ENCODE results near the gene BPIFB4. TPM values are rescaled to one million over a fixed set of nuclear protein-coding genes. Genes with fewer than 3 reads are reported as not detected.
"Not testable (repeated sequence)": the region's sequence is repeated elsewhere in the genome, so short reads cannot be mapped to it uniquely, and the experiment has no call there.

BPIFB4 gene
- total and polyA plus RNA-seq, 4 donors = 0.25 TPM; not detected in 3

GRCh38 chr20:33105316-33105924 lies 26.0 kb downstream of the BPIFB4 start:
- Histone ChIP-seq H3K4me3 (no peak overlapping the region), H3K27me3 (ENCODE audit: control insufficient read depth in 3 of 3, insufficient read depth in 3 of 3, low read length in 2 of 3) (peaks cover 0 to 2% (median 0%) of the 10 kb centered on the region in 3 donors), H3K9me3 (ENCODE audit: control insufficient read depth in 4 of 4, insufficient read depth in 3 of 4, low read length in 3 of 4) (peaks cover 0 to 3% (median 0%) of the 10 kb centered on the region in 4 donors), H3K4me1 (ENCODE audit: control insufficient read depth in 5 of 5, insufficient read depth in 5 of 5, low read length in 5 of 5) (no peaks in the 10 kb centered on the region), H3K27ac (ENCODE audit: low read depth in 1 of 2, low read length in 1 of 2) (no peak overlapping the region), H3K9ac (ENCODE audit: insufficient read depth in 1 of 2, low read length in 2 of 2) (no peak overlapping the region), H3K36me3 (ENCODE audit: control insufficient read depth in 4 of 4, insufficient read depth in 4 of 4, low read length in 4 of 4) (no peaks in the 10 kb centered on the region)
- ATAC-seq (ENCODE audit: insufficient read depth, low FRiP score) (no peak), DNase-seq (no peak)
- TF ChIP-seq CTCF (IDR thresholded peaks at IDR 0.05; ENCODE audit: control extremely low read depth, extremely low read depth) = no peak
- 78 to 87% methylated on average over 8 of the region's 8 CpGs for WGBS, 2 donors

DNA sequence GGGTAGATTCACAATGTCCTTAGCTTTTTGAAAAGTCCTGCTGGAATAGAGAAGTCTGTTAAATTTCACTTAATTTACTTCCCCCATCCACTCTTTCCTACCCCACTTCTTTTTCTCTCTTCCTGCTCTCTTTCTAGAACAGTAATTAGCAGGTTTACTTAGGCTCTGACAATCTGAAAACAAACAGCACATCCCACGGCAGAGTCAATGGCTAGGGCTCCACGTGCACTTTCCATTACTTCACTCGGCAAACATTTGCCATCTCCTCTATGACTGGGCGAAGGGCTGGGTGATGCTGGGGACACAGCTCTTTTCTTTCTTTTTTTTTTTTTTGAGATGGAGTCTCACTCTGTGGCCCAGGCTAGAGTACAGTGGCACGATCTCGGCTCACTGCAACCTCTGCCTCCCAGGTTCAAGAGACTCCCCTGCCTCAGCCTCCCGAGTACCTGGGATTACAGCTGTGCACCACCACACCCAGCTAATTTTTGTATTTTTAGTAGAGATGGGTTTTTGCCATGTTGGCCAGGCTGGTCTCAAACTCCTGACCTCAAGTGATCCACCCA lies 26.7 kb downstream of the BPIFB4 start:
- not testable (repeated sequence) for H3K9me3 ChIP-seq (ENCODE audit: control insufficient read depth in 4 of 4, insufficient read depth in 3 of 4, low read length in 3 of 4); H3K4me1 ChIP-seq (ENCODE audit: control insufficient read depth in 5 of 5, insufficient read depth in 5 of 5, low read length in 5 of 5); H3K27ac ChIP-seq (ENCODE audit: low read depth in 1 of 2, low read length in 1 of 2); H3K36me3 ChIP-seq (ENCODE audit: control insufficient read depth in 4 of 4, insufficient read depth in 4 of 4, low read length in 4 of 4); H3K4me3 ChIP-seq; H3K9ac ChIP-seq (ENCODE audit: insufficient read depth in 1 of 2, low read length in 2 of 2); H3K27me3 ChIP-seq (ENCODE audit: control insufficient read depth in 3 of 3, insufficient read depth in 3 of 3, low read length in 2 of 3)
- ATAC-seq (ENCODE audit: insufficient read depth, low FRiP score) = peak; percentile 41
- 72 to 74% methylated on average over 7 of the region's 7 CpGs for WGBS, 2 donors
- DNase-seq = peak in 1 of 3 donors; percentile 14

DNA sequence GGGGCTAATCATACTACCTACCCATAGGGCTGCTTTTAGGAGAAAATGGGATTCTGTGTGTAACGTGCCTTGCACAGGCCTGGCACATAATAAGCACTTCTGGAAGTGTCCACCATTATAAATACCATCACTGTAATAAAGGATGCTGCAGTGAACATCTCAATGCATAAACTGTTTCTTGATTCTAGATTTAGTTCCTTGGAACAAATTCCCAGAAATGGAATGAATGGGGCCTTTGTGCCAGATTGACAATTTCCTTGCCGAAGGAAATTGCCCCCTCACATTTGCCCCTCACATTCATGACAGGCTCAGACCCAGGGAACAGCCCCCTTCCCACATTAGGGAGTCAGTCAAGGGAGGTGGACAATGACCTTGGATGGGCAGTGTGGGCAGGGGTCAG lies 29.2 kb downstream of the BPIFB4 start:
- no peak for TF ChIP-seq CTCF (IDR thresholded peaks at IDR 0.05; ENCODE audit: control extremely low read depth, extremely low read depth)
- Histone ChIP-seq H3K4me1 (ENCODE audit: control insufficient read depth in 5 of 5, insufficient read depth in 5 of 5, low read length in 5 of 5) (no peaks in the 10 kb centered on the region), H3K27ac (ENCODE audit: low read depth in 1 of 2, low read length in 1 of 2) (no peak overlapping the region), H3K9ac (ENCODE audit: insufficient read depth in 1 of 2, low read length in 2 of 2) (no peak overlapping the region), H3K36me3 (ENCODE audit: control insufficient read depth in 4 of 4, insufficient read depth in 4 of 4, low read length in 4 of 4) (no peaks in the 10 kb centered on the region), H3K9me3 (ENCODE audit: control insufficient read depth in 4 of 4, insufficient read depth in 3 of 4, low read length in 3 of 4) (peaks cover 0 to 3% (median 0%) of the 10 kb centered on the region in 4 donors), H3K4me3 (no peak overlapping the region), H3K27me3 (ENCODE audit: control insufficient read depth in 3 of 3, insufficient read depth in 3 of 3, low read length in 2 of 3) (peaks cover 0 to 2% (median 0%) of the 10 kb centered on the region in 3 donors)
- no peak for DNase-seq
- WGBS, 2 donors = 76 to 81% methylated on average over 2 of the region's 2 CpGs
- ATAC-seq (ENCODE audit: insufficient read depth, low FRiP score) = no peak

DNA sequence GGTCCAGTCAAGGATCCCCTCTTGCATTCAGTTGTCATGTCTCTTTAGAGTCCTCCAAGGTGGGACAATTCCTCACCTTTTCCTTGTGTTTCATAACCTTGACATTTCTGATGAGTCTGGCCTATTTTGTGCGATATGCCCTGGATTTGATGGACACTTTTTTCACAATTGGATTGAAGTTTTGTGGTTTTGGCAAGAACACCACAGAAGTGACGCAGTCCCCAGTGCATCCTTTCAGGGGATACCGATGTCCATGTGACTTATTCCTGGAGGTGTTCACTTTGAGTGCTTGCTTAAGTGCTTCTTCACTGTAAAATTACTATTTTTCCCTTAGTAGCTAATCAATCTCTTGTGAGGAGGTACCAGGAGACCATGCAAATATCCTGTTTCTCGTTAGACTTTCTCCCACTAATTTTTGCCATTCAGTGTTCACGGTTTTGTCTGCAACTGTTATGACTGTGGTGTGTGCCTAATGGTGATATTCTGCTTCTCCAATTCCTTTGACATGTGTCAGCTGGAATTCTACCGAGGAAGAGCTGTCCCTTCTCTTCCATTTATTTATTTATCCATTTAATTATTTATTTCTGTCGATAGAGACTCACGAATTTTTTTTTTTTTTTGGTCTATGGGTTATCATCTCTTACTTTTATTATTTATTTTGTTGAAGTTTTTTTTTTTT lies 30.8 kb downstream of the BPIFB4 start:
- Histone ChIP-seq H3K9me3 (ENCODE audit: control insufficient read depth in 4 of 4, insufficient read depth in 3 of 4, low read length in 3 of 4) (peaks cover 0 to 3% (median 0%) of the 10 kb centered on the region in 4 donors), H3K9ac (ENCODE audit: insufficient read depth in 1 of 2, low read length in 2 of 2) (no peak overlapping the region), H3K27ac (ENCODE audit: low read depth in 1 of 2, low read length in 1 of 2) (no peak overlapping the region), H3K4me3 (no peak overlapping the region), H3K36me3 (ENCODE audit: control insufficient read depth in 4 of 4, insufficient read depth in 4 of 4, low read length in 4 of 4) (no peaks in the 10 kb centered on the region), H3K27me3 (ENCODE audit: control insufficient read depth in 3 of 3, insufficient read depth in 3 of 3, low read length in 2 of 3) (peaks cover 0 to 2% (median 0%) of the 10 kb centered on the region in 3 donors), H3K4me1 (ENCODE audit: control insufficient read depth in 5 of 5, insufficient read depth in 5 of 5, low read length in 5 of 5) (no peaks in the 10 kb centered on the region)
- no peak for DNase-seq
- no peak for ATAC-seq (ENCODE audit: insufficient read depth, low FRiP score)
- WGBS, 2 donors = 78 to 83% methylated on average over 8 of the region's 8 CpGs
- TF ChIP-seq CTCF (IDR thresholded peaks at IDR 0.05; ENCODE audit: control extremely low read depth, extremely low read depth) = no peak
